Kidney epithelial cell (primary cell): ENCODE measurements around the gene EMSY. TPM values are rescaled to one million over a fixed set of nuclear protein-coding genes. Genes with fewer than 3 reads are reported as not detected.

Source experiments
- DNase-seq: peaks from one replicate; pipeline ENCODE4 v3.0.0-alpha.2; 2010; ENCODE audit warnings: low read depth
- H3K27me3 ChIP-seq: 2 replicates; pipeline ENCODE4 v1.6.0; 2011; ENCODE audit warnings: low read length; ENCODE audit not compliant: control insufficient read depth, insufficient read depth
- H3K36me3 ChIP-seq: 2 replicates; pipeline ENCODE4 v1.5.1; 2011; ENCODE audit warnings: low read length; ENCODE audit not compliant: control insufficient read depth, insufficient read depth
- H3K4me3 ChIP-seq: 2 replicates; pipeline ENCODE4 v1.5.1; 2011; ENCODE audit warnings: low read depth, mild to moderate bottlenecking, control low read depth, low read length
- CTCF ChIP-seq: IDR thresholded peaks from 2 replicates; pipeline ENCODE4 v1.5.1; 2011; ENCODE audit warnings: mild to moderate bottlenecking, moderate library complexity, low read length, control low read depth, inconsistent platforms; ENCODE audit not compliant: insufficient read depth, poor library complexity, severe bottlenecking
- total RNA-seq: library from RNA; depleted of rRNA; stranded (reverse); fragments of >200 nt; gene quantifications from 2 replicates; pipeline ENCODE4 v1.2.3, GENCODE V29; 2015

EMSY gene
- total RNA-seq, 1 donor from 2014 or later, result 15.2 TPM

DNA sequence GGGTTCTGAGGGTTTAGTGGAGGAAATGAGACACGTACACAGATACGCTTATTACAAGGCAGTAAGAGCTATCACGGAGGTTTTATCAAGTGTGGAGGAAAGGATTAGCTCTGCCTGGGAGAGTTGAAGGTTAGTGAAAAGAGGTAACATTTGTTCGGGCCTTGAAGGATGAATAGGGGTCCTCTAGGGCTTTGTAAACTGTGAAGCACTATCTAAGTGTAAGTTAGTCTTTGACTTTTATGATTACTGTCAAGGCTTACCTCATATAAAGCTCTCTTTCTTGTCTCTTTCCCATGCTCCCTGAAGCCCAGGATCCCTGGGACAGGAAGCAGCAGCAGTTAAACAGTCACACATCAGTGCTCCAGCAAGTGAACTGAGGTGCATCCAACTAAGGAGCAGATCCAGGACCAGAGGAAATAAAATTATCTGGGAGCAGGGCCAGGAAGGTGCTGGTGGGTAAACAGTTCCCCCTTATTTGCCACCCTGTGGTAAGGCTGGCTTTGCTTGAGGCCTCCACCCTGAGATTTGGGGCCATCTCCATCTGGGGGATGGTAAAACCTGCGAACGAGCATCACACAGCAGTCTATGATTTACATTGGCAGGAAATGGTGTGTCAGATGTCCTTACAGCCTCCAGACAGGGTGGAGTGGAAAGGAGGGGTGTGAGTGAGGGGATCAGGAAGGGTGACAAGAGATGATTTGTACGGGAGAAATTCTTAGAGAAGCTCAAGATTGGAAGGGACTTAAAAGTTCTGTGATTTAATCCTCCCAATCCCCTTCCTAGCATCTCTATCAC, 36.5 kb upstream of the EMSY start:
- peak; percentile 57 for DNase-seq
- TF ChIP-seq CTCF, result no peak
- Histone ChIP-seq H3K4me3 (no peak overlapping the region), H3K27me3 (no peaks in the 10 kb centered on the region), H3K36me3 (no peaks in the 10 kb centered on the region)

DNA sequence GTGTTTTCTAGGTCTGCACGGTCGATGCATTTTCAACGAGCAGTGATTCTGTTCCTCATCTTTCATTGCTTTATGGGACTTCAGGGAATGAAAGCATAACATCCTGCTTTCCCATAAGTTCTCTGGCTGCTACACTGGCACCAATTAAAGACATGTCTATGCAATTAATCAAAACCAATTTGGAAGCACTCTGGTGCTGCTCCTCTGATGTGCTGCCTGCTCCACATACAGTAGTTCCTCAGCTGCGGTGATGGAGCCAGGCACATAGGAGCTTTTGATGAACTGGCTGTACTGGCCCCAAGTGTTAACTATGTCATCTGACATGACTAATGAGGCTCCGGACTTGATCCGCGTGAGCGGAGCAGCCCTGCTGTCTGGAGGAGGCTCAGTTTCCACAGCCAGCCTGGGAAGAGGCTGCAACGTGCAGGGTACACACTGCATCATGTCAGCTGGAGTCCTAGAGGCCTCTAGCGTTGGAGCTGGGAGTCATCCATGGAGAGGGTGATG, 33.9 kb upstream of the EMSY start:
- Histone ChIP-seq H3K4me3 (no peak overlapping the region), H3K36me3 (no peaks in the 10 kb centered on the region), H3K27me3 (no peaks in the 10 kb centered on the region)
- no peak for TF ChIP-seq CTCF
- DNase-seq, result peak; percentile 14

DNA sequence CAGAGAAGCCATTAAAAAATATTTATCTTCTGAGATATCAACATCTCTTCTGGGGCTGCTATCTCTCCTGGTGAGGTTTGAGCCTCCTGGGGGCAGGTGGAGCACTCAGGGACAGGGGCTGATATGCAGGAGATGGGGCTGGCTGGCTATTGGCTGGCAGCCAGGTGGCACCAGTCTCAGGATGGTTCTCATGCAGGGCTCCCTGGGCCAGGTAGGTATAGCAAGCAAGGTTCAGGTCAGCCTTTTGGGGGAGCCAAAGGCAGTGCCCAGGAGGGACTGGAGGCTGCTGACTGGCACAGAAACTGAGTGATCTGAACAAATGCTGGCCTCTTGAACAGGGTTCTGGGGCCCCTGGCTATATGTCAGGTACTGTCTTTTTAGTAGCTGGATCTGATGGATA, 29.7 kb upstream of the EMSY start:
- Histone ChIP-seq H3K4me3 (no peak overlapping the region), H3K36me3 (no peaks in the 10 kb centered on the region), H3K27me3 (no peaks in the 10 kb centered on the region)
- no peak for TF ChIP-seq CTCF
- DNase-seq, result no peak

DNA sequence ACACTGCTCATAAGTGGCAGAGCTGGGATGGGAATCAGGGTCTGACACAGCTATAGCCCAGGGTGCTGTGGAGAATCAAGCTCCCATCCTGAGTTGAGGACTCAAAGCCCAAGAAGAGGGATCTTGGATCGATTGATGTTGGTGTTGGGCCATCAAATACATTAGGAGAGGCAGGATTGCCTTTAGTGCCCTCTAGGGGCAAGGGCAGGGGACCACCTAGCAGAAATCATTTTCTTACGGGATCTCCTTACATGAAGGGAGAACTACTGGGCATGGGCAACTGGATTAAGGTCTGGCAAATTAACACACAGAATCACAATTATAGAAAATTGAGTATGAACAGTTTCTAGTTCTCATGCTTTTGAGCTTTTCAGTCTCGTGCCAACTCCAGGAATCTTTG, 24.9 kb upstream of the EMSY start:
- no peak for DNase-seq
- peak; percentile 46 for TF ChIP-seq CTCF
- H3K4me3 ChIP-seq, result no peak overlapping the region
- H3K36me3 ChIP-seq, result no peaks in the 10 kb centered on the region
- no peaks in the 10 kb centered on the region for H3K27me3 ChIP-seq

DNA sequence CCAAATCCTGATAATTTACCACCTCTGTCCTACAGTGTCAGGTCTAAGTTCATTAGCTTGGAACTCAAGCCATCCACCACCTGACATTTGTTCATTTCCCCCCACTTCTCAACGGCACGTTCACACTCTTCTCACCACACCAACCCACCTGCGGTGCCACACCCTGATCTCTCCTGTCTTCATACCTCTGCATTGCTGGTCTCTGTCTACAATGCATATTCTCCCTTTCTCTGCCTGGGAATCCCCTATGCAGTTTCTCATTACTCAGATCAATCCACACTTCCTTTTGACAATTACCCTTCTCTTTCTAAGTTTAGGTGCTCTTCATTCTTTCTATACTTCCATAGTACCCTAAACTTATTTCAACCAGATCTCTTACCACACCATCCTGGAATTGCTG, 20.4 kb upstream of the EMSY start:
- no peak for DNase-seq
- no peak for TF ChIP-seq CTCF

DNA sequence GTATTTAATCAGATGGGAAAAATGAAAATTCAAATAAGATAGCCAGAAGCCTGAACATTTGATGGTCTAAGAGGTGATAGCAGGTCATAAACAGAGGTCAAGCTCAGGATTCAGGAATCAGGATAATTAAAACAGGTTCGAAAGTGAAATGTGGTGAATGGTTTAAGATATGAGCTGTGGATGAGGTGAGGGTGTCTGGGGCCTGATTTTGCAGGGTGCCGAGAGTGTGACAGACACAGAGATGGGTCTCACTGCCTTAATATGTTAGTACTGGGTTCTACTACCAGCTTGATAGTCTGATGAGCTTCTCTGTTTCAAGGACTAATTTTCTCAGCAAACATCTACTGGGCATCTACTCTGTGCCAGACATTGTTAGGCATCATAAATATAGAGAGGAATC, 19.9 kb upstream of the EMSY start:
- no peak for TF ChIP-seq CTCF
- H3K36me3 ChIP-seq, result no peaks in the 10 kb centered on the region
- no peak overlapping the region for H3K4me3 ChIP-seq
- no peak for DNase-seq
- no peaks in the 10 kb centered on the region for H3K27me3 ChIP-seq

More for the DNA sequence above, 20.4 kb upstream of the EMSY start:
- Histone ChIP-seq H3K36me3 (no peaks in the 10 kb centered on the region), H3K4me3 (no peak overlapping the region), H3K27me3 (no peaks in the 10 kb centered on the region)
